Activated naive CD4-positive, alpha-beta T cell treated with anti-CD3 and anti-CD28 coated beads for 36 hours (primary cell): ENCODE data around the gene GATAD2B. TPM values are rescaled to one million over a fixed set of nuclear protein-coding genes. Genes with fewer than 3 reads are reported as not detected.

ENCODE experiments used
- CTCF ChIA-PET: fragments of 350-600 bp; sonication (Branson Sonifier 250); formaldehyde crosslinking; loops from one replicate; lab custom pipeline; 2021; ENCODE audit warnings: antibody characterized with exemption; lab: Charles Lee
- DNase-seq: peaks from one replicate; pipeline ENCODE4 v3.0.0-alpha.2; 2020
- H3K27ac Mint-ChIP-seq: one replicate; pipeline ENCODE4 v1.8.0; 2021; ENCODE audit warnings: mild to moderate bottlenecking, mixed read lengths
- H3K27me3 Mint-ChIP-seq: one replicate; pipeline ENCODE4 v1.8.0; 2021; ENCODE audit warnings: low read depth, mixed read lengths
- H3K36me3 Mint-ChIP-seq: one replicate; pipeline ENCODE4 v1.8.0; 2021; ENCODE audit warnings: low read depth, mixed read lengths
- H3K4me1 Mint-ChIP-seq: one replicate; pipeline ENCODE4 v1.8.0; 2021; ENCODE audit warnings: low read depth, mixed read lengths
- H3K4me3 Mint-ChIP-seq: one replicate; pipeline ENCODE4 v1.8.0; 2021; ENCODE audit warnings: mild to moderate bottlenecking, moderate library complexity, mixed read lengths
- H3K9me3 Mint-ChIP-seq: one replicate; pipeline ENCODE4 v1.8.0; 2021; ENCODE audit warnings: mixed read lengths
- intact Hi-C: fragments of 100-400 bp; cut with micrococcal nuclease; formaldehyde crosslinking; loops from one replicate; pipeline ENCODE4 v1.15.1; 2023
- total RNA-seq, 2 experiments: library from RNA; stranded (reverse); gene quantifications; one replicate each; pipeline ENCODE4 v1.2.3, GENCODE V29; 2021

The GATAD2B gene
- total RNA-seq, 2 experiments from 2014 or later: 69.0 to 70.2 TPM

GRCh38 chr1:153877112-153877511, 45.7 kb downstream of the GATAD2B start:
- H3K27ac Mint-ChIP-seq: no peak overlapping the region
- CTCF ChIA-PET: no interaction called here
- no peak for DNase-seq
- H3K36me3 Mint-ChIP-seq: peaks cover 1% of the 10 kb centered on the region
- no peak overlapping the region for H3K4me3 Mint-ChIP-seq
- H3K4me1 Mint-ChIP-seq: peaks cover 33% of the 10 kb centered on the region
- intact Hi-C loops: no loop called here
- H3K9me3 Mint-ChIP-seq: no peaks in the 10 kb centered on the region
- H3K27me3 Mint-ChIP-seq: no peaks in the 10 kb centered on the region

GRCh38 chr1:153872934-153873333, 49.8 kb downstream of the GATAD2B start:
- H3K4me3 Mint-ChIP-seq: no peak overlapping the region
- DNase-seq: no peak
- CTCF ChIA-PET: no interaction called here
- H3K27ac Mint-ChIP-seq: no peak overlapping the region
- H3K9me3 Mint-ChIP-seq: no peaks in the 10 kb centered on the region
- peaks cover 1% of the 10 kb centered on the region for H3K36me3 Mint-ChIP-seq
- intact Hi-C loops: no loop called here
- H3K27me3 Mint-ChIP-seq: no peaks in the 10 kb centered on the region
- peaks cover 34% of the 10 kb centered on the region for H3K4me1 Mint-ChIP-seq

- H3K36me3 Mint-ChIP-seq: peaks cover 1% of the 10 kb centered on the region
- intact Hi-C loops: no loop called here
- no peak overlapping the region for H3K27ac Mint-ChIP-seq
- H3K27me3 Mint-ChIP-seq: no peaks in the 10 kb centered on the region
- no peak for DNase-seq
- no peaks in the 10 kb centered on the region for H3K9me3 Mint-ChIP-seq
- CTCF ChIA-PET: interaction anchor here (0.7 kb wide), 1 partner anchor 9 kb away, joined by 3 read pairs; no protein-coding TSS in a partner anchor
- H3K4me3 Mint-ChIP-seq: no peak overlapping the region
- peaks cover 31% of the 10 kb centered on the region for H3K4me1 Mint-ChIP-seq
These were observed 50.4 kb downstream of the GATAD2B start for GRCh38 chr1:153872331-153872730.

GRCh38 chr1:153869486-153869885, 53.3 kb downstream of the GATAD2B start:
- Mint-ChIP-seq H3K27me3 (no peaks in the 10 kb centered on the region), H3K4me1 (peaks cover 39% of the 10 kb centered on the region), H3K9me3 (no peaks in the 10 kb centered on the region), H3K27ac (no peak overlapping the region), H3K4me3 (no peak overlapping the region), H3K36me3 (peaks cover 1% of the 10 kb centered on the region)
- no peak for DNase-seq
- CTCF ChIA-PET: no interaction called here
- intact Hi-C loops: no loop called here

- H3K4me1 Mint-ChIP-seq: peaks cover 31% of the 10 kb centered on the region
- peaks cover 2% of the 10 kb centered on the region for H3K36me3 Mint-ChIP-seq
- intact Hi-C loops: loop anchor here (1.0 kb wide), 1 partner anchor 10 kb away; no protein-coding TSS in a partner anchor
These were observed 56.5 kb downstream of the GATAD2B start for GRCh38 chr1:153866045-153866850.

DNA sequence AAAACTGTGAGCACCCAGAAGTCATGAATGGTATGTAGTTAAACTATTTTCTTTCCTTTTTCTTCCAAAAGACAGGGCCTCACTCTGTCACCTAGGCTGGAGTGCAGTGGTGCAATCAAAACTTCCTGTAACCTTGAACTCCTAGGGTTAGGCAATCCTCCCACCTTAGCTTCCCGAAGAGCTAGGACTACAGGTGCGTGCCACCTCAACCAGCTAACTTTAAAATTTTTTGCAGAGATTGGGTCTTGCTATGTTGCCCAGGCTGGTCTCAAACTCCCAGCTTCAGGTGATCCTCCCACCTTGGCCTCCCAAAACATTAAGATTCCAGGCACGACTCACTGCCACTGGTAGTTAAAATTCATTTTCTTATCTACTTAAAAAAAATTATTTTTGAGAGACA, 62.5 kb downstream of the GATAD2B start:
- Mint-ChIP-seq H3K4me3 (no peak overlapping the region), H3K27me3 (no peaks in the 10 kb centered on the region), H3K36me3 (peaks cover 4% of the 10 kb centered on the region), H3K4me1 (peaks cover 10% of the 10 kb centered on the region), H3K9me3 (no peaks in the 10 kb centered on the region), H3K27ac (no peak overlapping the region)
- CTCF ChIA-PET: interaction anchor here (0.6 kb wide), 1 partner anchor 12 kb away, joined by 3 read pairs; no protein-coding TSS in a partner anchor
- intact Hi-C loops: no loop called here
- no peak for DNase-seq

More at GRCh38 chr1:153866045-153866850, 56.5 kb downstream of the GATAD2B start:
- no peaks in the 10 kb centered on the region for H3K9me3 Mint-ChIP-seq
- no peak for DNase-seq
- no peak overlapping the region for H3K4me3 Mint-ChIP-seq
- H3K27ac Mint-ChIP-seq: no peak overlapping the region
- no peaks in the 10 kb centered on the region for H3K27me3 Mint-ChIP-seq
- CTCF ChIA-PET: interaction anchor here (0.6 to 1.2 kb wide), 4 partner anchors 18 to 148 kb away, joined by 3 to 4 read pairs (median 3); no protein-coding TSS in a partner anchor

DNA sequence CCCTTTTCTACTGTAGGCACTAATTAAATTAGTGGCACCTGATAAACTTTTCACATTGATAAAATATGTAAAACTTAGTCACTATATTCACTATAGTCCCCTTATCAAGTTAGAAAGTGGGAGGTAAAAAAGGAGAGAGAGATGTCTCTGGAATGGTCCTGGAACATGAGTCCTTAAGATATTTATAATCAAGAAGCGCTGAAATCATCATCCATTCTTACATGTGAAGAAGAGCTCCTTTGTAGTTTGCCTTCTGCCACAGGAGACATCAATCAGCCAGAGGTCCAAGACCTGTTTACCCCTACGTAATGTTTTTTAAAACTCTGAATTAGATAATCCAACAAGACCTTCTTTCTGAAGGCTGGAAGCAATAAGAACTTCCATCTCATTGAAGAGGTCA, 65.3 kb downstream of the GATAD2B start:
- Mint-ChIP-seq H3K4me1 (peaks cover 12% of the 10 kb centered on the region), H3K4me3 (no peak overlapping the region), H3K9me3 (no peaks in the 10 kb centered on the region), H3K36me3 (peaks cover 12% of the 10 kb centered on the region), H3K27ac (no peak overlapping the region), H3K27me3 (no peaks in the 10 kb centered on the region)
- no peak for DNase-seq
- CTCF ChIA-PET: no interaction called here
- intact Hi-C loops: no loop called here

- Mint-ChIP-seq H3K4me1 (peaks cover 15% of the 10 kb centered on the region), H3K27ac (no peak overlapping the region), H3K9me3 (no peaks in the 10 kb centered on the region), H3K27me3 (no peaks in the 10 kb centered on the region), H3K36me3 (peaks cover 18% of the 10 kb centered on the region), H3K4me3 (no peak overlapping the region)
- no peak for DNase-seq
- CTCF ChIA-PET: no interaction called here
- intact Hi-C loops: loop anchor here (1.0 kb wide), 1 partner anchor 10 kb away; no protein-coding TSS in a partner anchor
These were observed 66.0 kb downstream of the GATAD2B start for GRCh38 chr1:153856763-153857162.

DNA sequence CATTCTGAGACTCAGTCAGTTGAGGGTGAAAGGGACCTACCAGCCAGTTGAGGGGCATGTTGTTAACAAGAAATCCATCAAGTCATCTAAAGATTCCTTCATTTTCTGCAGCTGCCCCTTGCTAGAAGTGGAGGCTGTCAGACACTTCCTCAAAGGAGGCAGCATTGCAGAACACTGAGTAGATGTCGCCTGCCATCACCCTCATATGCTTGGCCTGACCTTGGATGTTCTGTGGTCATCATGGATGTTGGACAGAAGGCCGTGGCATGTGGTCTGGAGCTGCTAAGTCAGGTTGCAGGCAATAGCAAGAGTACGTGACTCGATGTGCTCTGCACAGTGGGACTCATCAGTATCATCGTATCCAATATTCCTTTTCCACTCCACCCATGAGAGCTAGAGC, 70.6 kb downstream of the GATAD2B start:
- DNase-seq: no peak
- CTCF ChIA-PET: interaction anchor here (0.6 to 1.4 kb wide), 3 partner anchors 14 to 134 kb away, joined by 3 to 4 read pairs (median 3); partner anchors contain the start of gene RAB13
- Mint-ChIP-seq H3K4me3 (no peak overlapping the region), H3K27ac (no peak overlapping the region), H3K36me3 (peaks cover 26% of the 10 kb centered on the region), H3K9me3 (no peaks in the 10 kb centered on the region), H3K27me3 (no peaks in the 10 kb centered on the region), H3K4me1 (peaks cover 37% of the 10 kb centered on the region)
- intact Hi-C loops: loop anchor here (5.0 kb wide), 1 partner anchor 45 kb away; no protein-coding TSS in a partner anchor

DNA sequence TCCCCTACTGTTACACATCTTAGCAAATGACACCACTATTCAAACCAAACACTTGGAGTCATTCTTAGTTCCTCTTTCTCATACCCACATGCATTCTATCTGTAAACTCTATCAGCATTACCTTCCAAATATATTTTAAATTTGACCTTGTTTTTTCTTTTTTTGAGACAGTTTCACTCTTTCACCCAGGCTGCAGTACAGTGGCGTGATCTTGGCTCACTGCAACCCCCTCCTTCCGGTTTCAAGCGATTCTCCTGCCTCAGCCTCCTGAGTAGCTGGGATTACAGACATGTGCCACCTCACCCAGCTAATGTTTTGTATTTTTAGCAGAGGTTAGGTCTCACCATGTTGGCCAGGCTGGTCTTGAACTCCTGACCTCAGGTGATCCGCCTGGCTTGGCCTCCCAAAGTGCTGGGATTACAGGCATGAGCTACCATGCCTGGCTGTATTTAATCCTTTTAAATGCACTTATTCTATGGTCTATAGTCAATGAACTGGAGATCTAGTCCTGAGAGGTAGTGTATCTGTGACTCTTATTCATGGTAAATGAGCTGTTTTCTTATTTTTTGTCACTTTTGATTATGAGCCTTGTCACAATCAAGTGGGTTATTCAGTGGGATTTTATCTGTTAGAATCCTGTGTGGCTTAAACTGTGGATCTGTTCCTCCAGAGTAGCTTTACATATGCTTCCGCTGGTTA, 73.1 kb downstream of the GATAD2B start:
- H3K9me3 Mint-ChIP-seq: no peaks in the 10 kb centered on the region
- peaks cover 33% of the 10 kb centered on the region for H3K4me1 Mint-ChIP-seq
- H3K27me3 Mint-ChIP-seq: no peaks in the 10 kb centered on the region
- H3K27ac Mint-ChIP-seq: peak overlapping the region; percentile 78
- H3K36me3 Mint-ChIP-seq: peaks cover 25% of the 10 kb centered on the region
- no peak overlapping the region for H3K4me3 Mint-ChIP-seq
- peak; percentile 53 for DNase-seq
- CTCF ChIA-PET: interaction anchor here (0.7 to 1.3 kb wide), 4 partner anchors 21 to 118 kb away, joined by 3 read pairs; partner anchors contain the start of gene CREB3L4
- intact Hi-C loops: loop anchor here (2.0 to 5.0 kb wide), 2 partner anchors 48 to 73 kb away; partner anchors contain the start of gene GATAD2B

DNA sequence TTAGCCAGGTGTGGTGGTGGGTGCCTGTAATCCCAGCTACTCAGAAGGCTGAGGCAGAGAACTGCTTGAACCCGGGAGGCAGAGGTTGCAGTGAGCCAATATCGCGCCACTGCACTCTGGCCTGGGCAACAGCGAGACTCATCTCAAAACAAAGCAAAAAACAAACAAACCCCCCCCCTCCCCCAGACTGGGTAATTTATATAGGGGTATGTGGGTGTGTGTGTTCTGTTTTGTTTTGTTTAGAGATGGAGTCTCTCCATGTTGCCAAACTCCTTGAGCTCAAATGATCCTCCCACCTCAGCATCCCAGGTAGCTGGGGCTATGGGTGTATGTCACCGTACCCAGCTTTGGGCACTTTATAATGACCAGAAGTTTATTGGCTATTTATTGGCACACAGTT, 74.0 kb downstream of the GATAD2B start:
- intact Hi-C loops: loop anchor here (2.0 kb wide), 1 partner anchor 74 kb away; the partner anchor contains the start of gene GATAD2B
- no peaks in the 10 kb centered on the region for H3K27me3 Mint-ChIP-seq
- no peak for DNase-seq
- CTCF ChIA-PET: interaction anchor here (0.6 to 1.3 kb wide), 4 partner anchors 11 to 135 kb away, joined by 3 to 5 read pairs (median 3); partner anchors contain the start of gene CREB3L4
- H3K36me3 Mint-ChIP-seq: peaks cover 28% of the 10 kb centered on the region
- H3K9me3 Mint-ChIP-seq: no peaks in the 10 kb centered on the region
- H3K27ac Mint-ChIP-seq: no peak overlapping the region
- peaks cover 35% of the 10 kb centered on the region for H3K4me1 Mint-ChIP-seq
- no peak overlapping the region for H3K4me3 Mint-ChIP-seq

GRCh38 chr1:153845158-153845557, 77.6 kb downstream of the GATAD2B start:
- Mint-ChIP-seq H3K27ac (no peak overlapping the region), H3K4me1 (peaks cover 32% of the 10 kb centered on the region), H3K9me3 (no peaks in the 10 kb centered on the region), H3K4me3 (no peak overlapping the region), H3K36me3 (peaks cover 11% of the 10 kb centered on the region), H3K27me3 (no peaks in the 10 kb centered on the region)
- CTCF ChIA-PET: no interaction called here
- intact Hi-C loops: no loop called here
- no peak for DNase-seq
